Subcutaneous adipose tissue (tissue), 4 donors: Measurements from ENCODE around the gene PTCHD4. TPM values are rescaled to one million over a fixed set of nuclear protein-coding genes. Genes with fewer than 3 reads are reported as not detected.

Experiments
- total RNA-seq, 4 donors: library from RNA; depleted of rRNA; stranded (reverse); fragments of >200 nt; gene quantifications; one replicate each; pipeline ENCODE4 v1.1.0, GENCODE V29; 2016
- TF ChIP-seq, protein P1 (sequence below): fragments of 450-650 bp; IDR thresholded peaks from one replicate; pipeline ENCODE4 v1.5.1; 2016; ENCODE audit warnings: low read depth, mild to moderate bottlenecking, control low read depth, antibody characterized with exemption, moderate library complexity

The PTCHD4 gene
- total RNA-seq, 4 donors from 2014 or later: 0.57 to 0.98 (median 0.78) TPM

DNA sequence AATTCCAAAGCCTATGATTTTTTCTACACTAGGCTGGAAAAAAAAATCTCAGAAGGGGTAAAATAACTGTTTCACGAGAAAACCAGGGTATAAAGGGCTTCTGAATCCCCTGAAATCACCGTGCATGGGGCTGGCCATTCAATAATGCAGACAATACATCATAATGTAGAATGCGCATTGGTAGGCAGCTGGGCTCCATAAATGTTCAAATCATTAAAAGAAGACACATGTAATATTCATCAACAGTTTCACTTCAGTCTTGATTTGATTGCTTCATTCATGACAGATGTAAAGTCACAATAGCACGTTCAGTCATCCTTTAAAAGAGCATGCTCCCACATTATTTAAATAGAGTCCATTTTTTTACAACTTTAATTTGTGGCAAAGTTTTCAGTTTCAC, 20.5 kb downstream of the PTCHD4 start:
- TF ChIP-seq, protein P1, sequence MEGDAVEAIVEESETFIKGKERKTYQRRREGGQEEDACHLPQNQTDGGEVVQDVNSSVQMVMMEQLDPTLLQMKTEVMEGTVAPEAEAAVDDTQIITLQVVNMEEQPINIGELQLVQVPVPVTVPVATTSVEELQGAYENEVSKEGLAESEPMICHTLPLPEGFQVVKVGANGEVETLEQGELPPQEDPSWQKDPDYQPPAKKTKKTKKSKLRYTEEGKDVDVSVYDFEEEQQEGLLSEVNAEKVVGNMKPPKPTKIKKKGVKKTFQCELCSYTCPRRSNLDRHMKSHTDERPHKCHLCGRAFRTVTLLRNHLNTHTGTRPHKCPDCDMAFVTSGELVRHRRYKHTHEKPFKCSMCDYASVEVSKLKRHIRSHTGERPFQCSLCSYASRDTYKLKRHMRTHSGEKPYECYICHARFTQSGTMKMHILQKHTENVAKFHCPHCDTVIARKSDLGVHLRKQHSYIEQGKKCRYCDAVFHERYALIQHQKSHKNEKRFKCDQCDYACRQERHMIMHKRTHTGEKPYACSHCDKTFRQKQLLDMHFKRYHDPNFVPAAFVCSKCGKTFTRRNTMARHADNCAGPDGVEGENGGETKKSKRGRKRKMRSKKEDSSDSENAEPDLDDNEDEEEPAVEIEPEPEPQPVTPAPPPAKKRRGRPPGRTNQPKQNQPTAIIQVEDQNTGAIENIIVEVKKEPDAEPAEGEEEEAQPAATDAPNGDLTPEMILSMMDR: no peak

DNA sequence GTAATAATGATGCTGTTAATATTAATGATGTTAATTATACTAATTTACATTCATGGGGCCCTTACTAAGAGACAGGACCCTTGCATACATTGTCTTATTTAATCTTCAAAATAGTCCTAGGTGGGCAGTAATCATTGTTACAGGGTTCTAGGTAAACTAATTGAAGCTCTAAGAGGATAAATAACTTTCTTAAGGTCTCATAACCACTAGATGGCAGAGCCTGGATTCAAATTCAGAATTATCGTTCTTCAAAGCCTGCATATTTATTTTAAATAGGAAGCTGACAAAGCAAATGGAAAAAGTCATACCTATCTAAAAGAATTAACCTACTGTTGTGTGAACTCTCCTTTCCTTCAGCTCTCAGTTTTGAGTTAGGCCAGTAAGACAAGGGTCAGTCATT, 23.5 kb downstream of the PTCHD4 start:
- TF ChIP-seq, protein P1: no peak

DNA sequence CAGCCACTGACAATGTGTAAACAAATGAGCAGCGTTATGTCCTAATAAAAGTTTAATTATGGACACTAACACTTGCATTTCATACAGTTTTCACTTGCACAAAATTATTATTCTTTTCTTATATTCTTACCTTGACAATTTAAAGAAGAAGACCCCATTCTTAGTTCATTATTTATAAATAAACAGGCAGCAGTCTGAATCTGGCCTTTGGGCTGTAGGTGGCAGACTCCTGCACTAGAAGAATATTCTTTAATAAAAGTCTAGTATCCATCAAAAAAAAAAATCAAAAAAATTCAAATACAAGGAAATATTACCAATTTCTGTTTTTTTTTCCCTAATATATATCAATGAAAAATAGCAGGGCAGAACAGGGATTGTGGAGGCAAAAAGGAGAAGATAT, 24.8 kb downstream of the PTCHD4 start:
- TF ChIP-seq, protein P1: no peak

DNA sequence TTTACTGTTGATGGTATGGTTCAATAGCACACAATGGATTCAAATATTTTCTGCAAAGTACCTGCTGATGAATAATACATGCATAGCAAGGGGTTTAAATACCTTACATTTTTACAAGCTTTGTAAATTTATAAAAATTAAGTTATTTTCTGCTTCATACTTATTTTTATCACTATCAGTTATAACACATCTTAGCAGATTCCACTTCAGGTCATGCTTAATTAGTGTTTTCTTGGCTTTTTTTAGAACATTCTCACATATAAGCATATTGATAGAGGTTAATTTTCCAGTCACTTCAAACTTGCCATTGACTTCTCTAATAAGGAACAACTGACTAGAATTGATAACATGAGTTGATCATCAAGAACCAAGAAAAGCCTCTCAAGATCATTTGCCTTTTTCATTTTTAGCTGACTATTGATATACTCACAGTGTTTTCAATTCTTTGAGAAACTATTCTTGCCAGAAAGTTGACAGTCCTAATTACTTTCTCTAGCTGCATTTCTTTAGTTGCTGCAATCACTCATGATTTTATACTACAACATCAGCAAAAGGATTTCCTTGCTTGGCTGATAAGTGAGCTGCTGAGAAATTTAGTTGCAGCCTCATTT, 25.8 kb downstream of the PTCHD4 start:
- TF ChIP-seq, protein P1: no peak

DNA sequence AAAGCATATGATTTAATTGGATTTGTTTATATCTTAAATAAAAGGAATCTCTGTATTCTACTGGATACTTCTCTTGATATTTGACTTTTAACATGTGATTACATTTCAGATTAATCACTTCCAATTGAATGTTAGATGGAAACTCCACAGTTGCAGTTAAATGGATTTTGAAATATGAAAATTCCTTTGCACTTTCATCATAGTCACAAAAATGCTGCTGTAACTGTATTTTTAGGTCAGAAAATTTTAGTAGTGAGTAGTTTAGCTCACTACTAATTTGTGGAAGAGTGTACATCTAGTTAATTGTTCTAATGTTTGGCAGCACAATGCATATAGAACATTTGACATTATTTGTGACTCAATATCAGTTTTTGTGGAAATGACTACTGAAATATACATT, 26.8 kb downstream of the PTCHD4 start:
- TF ChIP-seq, protein P1: no peak

DNA sequence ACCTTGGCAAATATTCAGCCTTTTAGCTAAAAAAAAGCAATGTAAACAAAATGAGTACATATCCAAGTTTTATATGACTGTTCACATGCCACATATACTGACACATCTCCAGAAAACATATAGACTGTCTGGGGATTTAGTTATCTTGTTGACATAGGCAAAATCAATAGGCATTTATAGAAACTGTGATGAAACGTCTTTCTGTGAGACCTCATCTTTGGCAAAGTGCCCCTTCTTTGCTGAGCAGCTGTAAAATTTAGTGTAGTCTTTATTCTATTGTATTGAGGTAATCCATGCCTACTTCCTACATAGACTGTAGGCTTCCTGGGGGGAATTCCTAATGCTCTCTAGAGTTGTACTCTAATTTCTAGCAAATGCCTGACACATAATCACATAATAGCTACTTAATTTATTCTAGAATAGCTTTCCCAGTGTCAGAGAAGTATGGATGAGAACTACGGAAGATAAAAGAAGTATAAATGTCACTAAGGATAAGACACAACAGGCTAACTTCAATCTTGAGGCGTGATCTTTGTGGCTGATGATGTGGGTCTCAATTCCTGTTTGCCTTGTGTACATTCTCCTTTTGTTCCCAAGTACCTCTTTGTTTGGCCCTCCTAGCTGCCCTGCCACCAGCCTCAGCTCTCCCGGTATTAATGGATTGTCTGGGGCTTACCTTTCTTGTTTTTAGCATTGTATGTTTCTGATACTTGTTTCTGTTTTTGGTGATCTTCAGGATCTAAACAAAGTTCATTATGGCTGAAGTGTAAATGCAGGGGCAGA, 30.6 kb downstream of the PTCHD4 start:
- TF ChIP-seq, protein P1: no peak

DNA sequence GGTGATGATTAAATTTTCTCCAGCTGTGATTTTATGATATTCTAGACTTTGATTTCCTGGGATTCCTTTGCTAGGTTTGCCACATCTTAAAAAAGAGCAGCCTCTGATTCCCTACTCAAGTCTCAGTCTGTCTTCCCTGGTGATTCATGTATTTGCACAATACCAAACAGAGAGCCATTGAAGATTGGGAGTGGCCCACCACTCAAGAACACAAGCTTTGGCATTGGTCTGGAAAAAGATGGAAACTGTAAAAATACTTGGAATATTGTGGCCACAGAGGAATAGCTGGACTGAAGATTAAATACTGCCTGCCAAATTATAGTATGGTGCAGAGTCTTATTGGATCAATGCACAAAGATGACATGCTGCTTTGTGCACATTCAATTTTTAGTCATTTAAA, 32.9 kb downstream of the PTCHD4 start:
- TF ChIP-seq, protein P1: no peak
